H9 (cell line): Measurements from ENCODE around the gene LYRM7. TPM values are rescaled to one million over a fixed set of nuclear protein-coding genes. Genes with fewer than 3 reads are reported as not detected.

Experiments used
- DNase-seq: peaks from one replicate; pipeline ENCODE4 v3.0.0-alpha.2; 2017
- H2AFZ ChIP-seq: one replicate; pipeline ENCODE4 v1.6.1; 2013; ENCODE audit warnings: mild to moderate bottlenecking, low read length, control low read depth, moderate library complexity
- H2AK5ac ChIP-seq: 2 replicates; pipeline ENCODE4 v1.6.1; 2013; ENCODE audit warnings: low read length, control low read depth, mixed read lengths; ENCODE audit not compliant: insufficient read length
- H2BK120ac ChIP-seq: one replicate; pipeline ENCODE4 v1.6.1; 2013; ENCODE audit warnings: low read depth, mild to moderate bottlenecking, low read length, control low read depth, inconsistent platforms; ENCODE audit not compliant: poor library complexity, severe bottlenecking
- H2BK12ac ChIP-seq: 2 replicates; pipeline ENCODE4 v1.6.1; 2013; ENCODE audit warnings: low read length, control low read depth, mixed read lengths, low read depth; ENCODE audit not compliant: insufficient read length
- H2BK15ac ChIP-seq: 2 replicates; pipeline ENCODE4 v1.6.1; 2013; ENCODE audit warnings: low read depth, low read length, control low read depth
- H2BK20ac ChIP-seq: one replicate; pipeline ENCODE4 v1.6.1; 2013; ENCODE audit warnings: low read depth, mild to moderate bottlenecking, low read length, control low read depth, inconsistent platforms; ENCODE audit not compliant: poor library complexity, severe bottlenecking
- H2BK5ac ChIP-seq: 2 replicates; pipeline ENCODE4 v1.6.1; 2013; ENCODE audit warnings: low read length, control low read depth, mixed read lengths; ENCODE audit not compliant: insufficient read length
- H3K14ac ChIP-seq: 2 replicates; pipeline ENCODE4 v1.6.1; 2013; ENCODE audit warnings: low read length, control low read depth; ENCODE audit not compliant: insufficient read depth
- H3K18ac ChIP-seq: 2 replicates; pipeline ENCODE4 v1.6.1; 2013; ENCODE audit warnings: low read depth, mild to moderate bottlenecking, mixed read lengths, low read length, control low read depth; ENCODE audit not compliant: insufficient read length
- H3K23ac ChIP-seq: 2 replicates; pipeline ENCODE4 v1.6.1; 2013; ENCODE audit warnings: low read length, control low read depth, mixed read lengths, low read depth; ENCODE audit not compliant: insufficient read length
- H3K23me2 ChIP-seq: 2 replicates; pipeline ENCODE4 v1.6.1; 2013; ENCODE audit warnings: low read depth, mild to moderate bottlenecking, mixed read lengths, low read length, control low read depth; ENCODE audit not compliant: insufficient read length, poor library complexity, severe bottlenecking
- H3K27ac ChIP-seq: 2 replicates; pipeline ENCODE4 v1.5.1; 2013; ENCODE audit warnings: low read length, control low read depth, mixed read lengths, low read depth; ENCODE audit not compliant: insufficient read length
- H3K27me3 ChIP-seq: 2 replicates; pipeline ENCODE4 v1.6.1; 2013; ENCODE audit warnings: low read length, control low read depth, inconsistent platforms; ENCODE audit not compliant: insufficient read depth
- H3K4ac ChIP-seq: 2 replicates; pipeline ENCODE4 v1.6.1; 2013; ENCODE audit warnings: low read depth, mild to moderate bottlenecking, control low read depth, inconsistent platforms, low read length, moderate library complexity
- H3K4me1 ChIP-seq: 2 replicates; pipeline ENCODE4 v1.6.1; 2013; ENCODE audit warnings: low read length, control low read depth, inconsistent platforms; ENCODE audit not compliant: insufficient read depth
- H3K4me2 ChIP-seq: 2 replicates; pipeline ENCODE4 v1.6.1; 2013; ENCODE audit warnings: low read length, control low read depth, mixed read lengths; ENCODE audit not compliant: insufficient read length, insufficient read depth
- H3K56ac ChIP-seq: 2 replicates; pipeline ENCODE4 v1.6.1; 2013; ENCODE audit warnings: low read depth, mild to moderate bottlenecking, mixed read lengths, low read length, control low read depth; ENCODE audit not compliant: insufficient read length
- H3K79me1 ChIP-seq: 2 replicates; pipeline ENCODE4 v1.6.1; 2013; ENCODE audit warnings: low read depth, mild to moderate bottlenecking, moderate library complexity, low read length, control low read depth, inconsistent platforms; ENCODE audit not compliant: insufficient read depth, poor library complexity, severe bottlenecking
- H3K79me2 ChIP-seq: 2 replicates; pipeline ENCODE4 v1.6.1; 2013; ENCODE audit warnings: low read length, control low read depth, inconsistent platforms; ENCODE audit not compliant: insufficient read depth
- H3K9ac ChIP-seq: 2 replicates; pipeline ENCODE4 v1.6.1; 2013; ENCODE audit warnings: low read length, control low read depth, mixed read lengths; ENCODE audit not compliant: insufficient read length; ENCODE audit errors: extremely low read depth
- H3K9me3 ChIP-seq: one replicate; pipeline ENCODE4 v1.6.1; 2013; ENCODE audit warnings: low read depth, low read length, inconsistent platforms; ENCODE audit not compliant: control insufficient read depth
- H3T11ph ChIP-seq: one replicate; pipeline ENCODE4 v1.6.1; 2013; ENCODE audit warnings: mild to moderate bottlenecking, low read length, control low read depth, inconsistent platforms
- H4K20me1 ChIP-seq: one replicate; pipeline ENCODE4 v1.6.1; 2013; ENCODE audit not compliant: control insufficient read depth, insufficient read length, insufficient read depth
- H4K5ac ChIP-seq: 2 replicates; pipeline ENCODE4 v1.6.1; 2013; ENCODE audit warnings: low read depth, mild to moderate bottlenecking, mixed read lengths, low read length, control low read depth; ENCODE audit not compliant: insufficient read length
- H4K8ac ChIP-seq: replicated peaks from 2 replicates; pipeline ENCODE4 v1.6.1; 2013; ENCODE audit warnings: low read length, control low read depth, mixed read lengths, low read depth; ENCODE audit not compliant: insufficient read length
- H4K91ac ChIP-seq: 2 replicates; pipeline ENCODE4 v1.6.1; 2013; ENCODE audit warnings: low read depth, mild to moderate bottlenecking, moderate library complexity, mixed read lengths, low read length, control low read depth; ENCODE audit not compliant: insufficient read length
- H3K27ac Mint-ChIP-seq, 3 experiments: 2 replicates in 2 of 3; 3 replicates in 1 of 3; pipeline ENCODE4 v1.8.0; 2020 to 2021; ENCODE audit warnings: mixed read lengths in 3 of 3, mild to moderate bottlenecking in 1 of 3, moderate library complexity in 1 of 3
- H3K27me3 Mint-ChIP-seq: 2 replicates; pipeline ENCODE4 v1.8.0; 2021; ENCODE audit warnings: low read depth, mild to moderate bottlenecking, moderate library complexity, mixed read lengths
- H3K36me3 Mint-ChIP-seq, 3 experiments: 2 replicates in 2 of 3; 3 replicates in 1 of 3; pipeline ENCODE4 v1.8.0; 2020 to 2021; ENCODE audit warnings: low read depth in 3 of 3, mixed read lengths in 3 of 3; ENCODE audit not compliant: insufficient read depth in 1 of 3
- H3K4me1 Mint-ChIP-seq, 2 experiments: 2 replicates each; pipeline ENCODE4 v1.8.0; 2020; ENCODE audit warnings: mixed read lengths in 2 of 2
- H3K4me3 Mint-ChIP-seq, 2 experiments: 2 replicates in 1 of 2; 3 replicates in 1 of 2; pipeline ENCODE4 v1.8.0; 2020 to 2021; ENCODE audit warnings: mild to moderate bottlenecking in 2 of 2, mixed read lengths in 2 of 2, moderate library complexity in 1 of 2
- H3K9me3 Mint-ChIP-seq, 2 experiments: 2 replicates in 1 of 2; 3 replicates in 1 of 2; pipeline ENCODE4 v1.8.0; 2020; ENCODE audit warnings: mild to moderate bottlenecking in 2 of 2, mixed read lengths in 2 of 2, moderate library complexity in 1 of 2
- total RNA-seq: library from RNA; stranded (reverse); gene quantifications from 2 replicates; pipeline ENCODE4 v1.2.1, GENCODE V29; 2021
- TF ChIP-seq, protein P1 (sequence below): fragments of 200-600 bp; sonication (generic); conservative IDR thresholded peaks from 3 replicates; pipeline ENCODE4 v1.8.0; 2021; ENCODE audit warnings: antibody characterized with exemption, mild to moderate bottlenecking

The LYRM7 gene
- total RNA-seq, 1 experiment from 2014 or later, result 7.0 TPM

DNA sequence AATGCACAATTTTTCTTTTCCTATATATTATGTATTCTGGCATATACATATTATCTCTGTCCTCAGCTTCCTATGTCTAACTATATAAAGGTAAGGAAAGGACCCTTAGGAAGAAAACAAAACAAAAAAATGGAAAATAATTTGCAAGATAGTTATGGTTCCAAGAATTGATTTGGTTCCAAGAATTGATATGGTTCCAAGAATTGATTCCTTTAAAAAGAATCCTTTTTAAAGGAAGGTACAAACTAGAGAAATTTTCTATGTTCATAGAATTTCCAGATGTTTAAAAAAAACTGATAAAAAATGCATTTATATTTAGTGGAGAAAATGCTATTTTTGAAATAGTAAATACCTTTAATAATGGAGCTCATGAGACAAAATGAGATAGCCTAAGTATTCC is 12.1 kb downstream of the LYRM7 start:
- Histone ChIP-seq H3K9me3 (no peaks in the 10 kb centered on the region), H3K27me3 (no peaks in the 10 kb centered on the region), H3K79me2 (no peaks in the 10 kb centered on the region), H3K4ac (no peak overlapping the region), H2AFZ (no peak overlapping the region), H3K56ac (no peak overlapping the region), H2BK120ac (no peak overlapping the region), H3K27ac (no peak overlapping the region), H3K14ac (no peak overlapping the region), H3K9ac (no peak overlapping the region), H3K79me1 (no peaks in the 10 kb centered on the region), H3K18ac (no peak overlapping the region), H2BK12ac (no peak overlapping the region), H3T11ph (no peak overlapping the region), H2BK20ac (no peak overlapping the region), H3K23ac (no peak overlapping the region), H2BK15ac (no peak overlapping the region), H2AK5ac (no peak overlapping the region), H4K8ac (no peak overlapping the region), H4K5ac (no peak overlapping the region), H3K23me2 (no peaks in the 10 kb centered on the region), H2BK5ac (no peak overlapping the region), H4K20me1 (no peaks in the 10 kb centered on the region), H3K4me1 (no peaks in the 10 kb centered on the region), H4K91ac (no peak overlapping the region), H3K4me2 (no peak overlapping the region)
- H3K27me3 Mint-ChIP-seq, result no peaks in the 10 kb centered on the region
- TF ChIP-seq, protein P1, sequence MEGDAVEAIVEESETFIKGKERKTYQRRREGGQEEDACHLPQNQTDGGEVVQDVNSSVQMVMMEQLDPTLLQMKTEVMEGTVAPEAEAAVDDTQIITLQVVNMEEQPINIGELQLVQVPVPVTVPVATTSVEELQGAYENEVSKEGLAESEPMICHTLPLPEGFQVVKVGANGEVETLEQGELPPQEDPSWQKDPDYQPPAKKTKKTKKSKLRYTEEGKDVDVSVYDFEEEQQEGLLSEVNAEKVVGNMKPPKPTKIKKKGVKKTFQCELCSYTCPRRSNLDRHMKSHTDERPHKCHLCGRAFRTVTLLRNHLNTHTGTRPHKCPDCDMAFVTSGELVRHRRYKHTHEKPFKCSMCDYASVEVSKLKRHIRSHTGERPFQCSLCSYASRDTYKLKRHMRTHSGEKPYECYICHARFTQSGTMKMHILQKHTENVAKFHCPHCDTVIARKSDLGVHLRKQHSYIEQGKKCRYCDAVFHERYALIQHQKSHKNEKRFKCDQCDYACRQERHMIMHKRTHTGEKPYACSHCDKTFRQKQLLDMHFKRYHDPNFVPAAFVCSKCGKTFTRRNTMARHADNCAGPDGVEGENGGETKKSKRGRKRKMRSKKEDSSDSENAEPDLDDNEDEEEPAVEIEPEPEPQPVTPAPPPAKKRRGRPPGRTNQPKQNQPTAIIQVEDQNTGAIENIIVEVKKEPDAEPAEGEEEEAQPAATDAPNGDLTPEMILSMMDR, result no peak
- DNase-seq, result no peak
- no peak overlapping the region for H3K4me3 Mint-ChIP-seq
- no peak overlapping the region for H3K27ac Mint-ChIP-seq
- no peaks in the 10 kb centered on the region for H3K4me1 Mint-ChIP-seq
- H3K9me3 Mint-ChIP-seq, result no peaks in the 10 kb centered on the region
- H3K36me3 Mint-ChIP-seq, result no peaks in the 10 kb centered on the region
